Globus pallidus (tissue), 1 donor: ENCODE data around the gene RALGPS2.
"Not testable (repeated sequence)": the region's sequence is repeated elsewhere in the genome, so short reads cannot be mapped to it uniquely, and the experiment has no call there.

Source experiments
- DNase-seq: peaks from one replicate; pipeline ENCODE4 v3.0.0-alpha.2; 2015; ENCODE audit warnings: low spot score

RALGPS2 gene

DNA sequence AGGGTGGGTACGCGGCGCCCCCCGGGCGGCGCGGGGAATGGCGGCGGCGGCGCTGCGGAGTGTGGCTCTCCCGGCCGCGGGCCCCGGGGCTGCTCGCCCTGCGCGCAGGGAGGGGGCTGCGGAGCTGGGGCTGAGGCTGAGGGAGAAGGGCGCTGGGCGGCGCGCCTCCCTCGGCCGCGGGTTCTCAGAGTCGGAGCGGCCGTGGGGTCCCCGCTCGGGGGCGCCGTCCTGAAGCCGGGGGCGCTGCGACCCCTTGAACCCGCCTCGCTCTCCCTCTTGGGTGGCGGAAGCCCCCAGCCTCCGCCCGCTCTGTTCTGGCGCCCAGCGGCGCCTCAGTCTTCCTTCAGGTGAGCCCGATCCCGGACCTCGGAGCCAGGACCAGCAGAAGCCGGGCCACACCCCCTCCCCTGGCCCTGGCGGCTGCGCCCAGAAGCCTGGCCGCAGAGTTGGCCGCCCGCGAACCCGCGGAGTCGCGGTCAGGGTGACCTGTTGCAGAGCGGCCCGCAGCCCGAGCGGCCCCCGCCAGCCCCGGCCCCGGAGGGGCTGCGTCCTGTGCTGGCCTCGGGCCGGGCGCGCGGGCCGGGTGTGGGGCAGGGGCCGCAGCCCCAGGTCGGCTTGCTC lies 532 bp downstream of the RALGPS2 start:
- no peak for DNase-seq

DNA sequence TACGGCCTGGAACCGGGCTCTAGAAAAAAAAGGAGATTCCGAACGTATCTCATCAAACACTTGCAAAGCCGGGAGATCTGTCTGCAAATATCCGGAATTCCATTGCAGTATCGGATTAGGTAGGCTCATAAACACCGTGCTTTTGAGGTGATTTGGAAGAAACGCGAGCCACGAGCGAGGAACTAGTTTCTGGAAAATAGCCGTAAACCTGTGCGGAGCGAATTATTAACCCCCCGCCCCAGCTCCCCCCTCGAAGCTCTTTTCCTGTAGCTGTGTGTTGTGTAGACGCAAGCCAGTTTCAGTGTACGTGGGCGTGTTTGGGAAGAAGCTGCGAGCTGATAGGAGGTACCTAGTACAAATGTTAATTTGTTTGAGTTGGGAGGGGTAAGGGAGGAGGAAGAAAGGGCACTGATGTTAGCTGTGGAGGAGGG lies 1.1 kb downstream of the RALGPS2 start:
- DNase-seq: peak; percentile 49

DNA sequence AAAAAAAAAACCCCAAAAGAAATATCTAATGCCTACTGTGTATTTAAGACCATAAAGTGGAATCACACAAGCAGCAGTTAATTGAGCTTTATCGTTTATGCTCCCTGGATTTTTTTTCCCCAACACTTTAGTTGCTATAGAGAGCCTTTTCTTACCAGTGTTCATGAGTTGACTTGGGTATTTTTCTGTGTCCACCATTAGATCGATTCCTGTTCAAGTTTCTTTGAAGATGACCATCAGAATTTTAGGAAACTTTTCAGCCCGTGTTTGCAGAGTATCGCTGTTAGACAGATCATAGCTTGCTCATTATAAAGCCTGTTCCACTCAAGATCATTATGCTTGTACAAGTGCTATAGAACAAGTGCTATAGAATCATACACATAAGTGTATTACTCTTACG lies 1.5 kb downstream of the RALGPS2 start:
- DNase-seq: no peak

- no peak for DNase-seq
Observed at GRCh38 chr1:178727014-178727895, 2.2 kb downstream of the RALGPS2 start.

GRCh38 chr1:178733972-178734371 lies 8.9 kb downstream of the RALGPS2 start:
- no peak for DNase-seq

GRCh38 chr1:178738780-178739179 lies 13.7 kb downstream of the RALGPS2 start:
- no peak for DNase-seq

GRCh38 chr1:178739285-178740045 lies 14.4 kb downstream of the RALGPS2 start:
- DNase-seq: no peak

DNA sequence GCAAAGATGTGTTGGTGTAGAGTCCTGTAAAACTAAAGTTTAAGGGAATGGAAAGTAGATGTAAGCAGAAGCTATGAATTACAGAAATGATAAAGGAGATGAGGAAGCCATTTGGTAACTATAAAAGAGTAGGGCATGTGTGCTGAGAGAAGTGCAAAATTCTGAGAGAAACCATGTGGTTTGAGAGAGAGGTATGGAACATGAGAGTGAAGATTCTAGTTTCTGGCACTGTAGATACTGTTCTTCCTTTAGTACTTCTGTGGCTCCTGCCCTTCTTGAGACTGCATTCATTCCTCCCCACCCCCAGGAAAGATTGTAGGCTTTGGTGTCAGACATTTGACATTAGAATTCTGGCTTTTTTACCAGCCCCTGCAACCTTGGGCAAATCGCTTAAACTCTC lies 15.4 kb downstream of the RALGPS2 start:
- no peak for DNase-seq

DNA sequence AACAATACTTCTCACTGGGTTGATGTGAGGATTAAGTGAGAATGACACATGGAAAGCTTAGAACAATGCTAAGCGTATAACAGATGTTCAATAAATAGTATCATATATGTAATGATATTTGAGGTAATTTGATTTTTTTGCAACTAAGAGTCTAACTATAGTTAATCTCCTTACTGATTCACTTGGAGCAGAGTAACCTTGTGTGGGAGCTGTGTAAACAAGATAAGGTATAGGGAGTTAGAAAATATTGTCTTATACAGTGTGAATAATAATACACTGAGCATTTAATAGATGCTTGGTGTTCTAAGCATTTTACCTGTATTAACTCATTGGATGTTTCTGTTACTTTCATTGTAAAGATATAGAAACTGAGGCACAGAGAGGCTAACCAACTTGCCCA lies 15.9 kb downstream of the RALGPS2 start:
- DNase-seq: no peak

GRCh38 chr1:178743801-178744200 lies 18.8 kb downstream of the RALGPS2 start:
- no peak for DNase-seq

DNA sequence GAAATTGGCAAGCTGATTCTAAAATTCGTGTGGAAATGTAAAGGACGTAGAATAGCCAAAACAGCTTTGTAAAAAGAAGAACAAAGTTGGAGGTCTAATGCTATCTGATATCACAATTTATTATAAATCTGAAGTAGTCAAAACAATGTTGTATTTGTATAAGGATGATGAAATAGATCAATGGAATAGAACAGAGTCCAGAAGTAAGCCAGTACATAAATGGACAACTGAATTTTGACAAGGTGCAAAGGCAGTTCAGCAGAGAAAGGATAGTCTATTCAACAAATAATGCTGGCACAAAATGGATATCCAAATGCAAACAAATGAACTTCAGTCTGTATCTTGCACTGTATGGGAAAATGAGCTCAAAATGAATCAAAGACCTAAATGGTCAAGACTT lies 20.2 kb downstream of the RALGPS2 start:
- no peak for DNase-seq

GRCh38 chr1:178746345-178746744 lies 21.3 kb downstream of the RALGPS2 start:
- DNase-seq: no peak

- not testable (repeated sequence) for DNase-seq
Observed at GRCh38 chr1:178747361-178747760, 22.3 kb downstream of the RALGPS2 start.

GRCh38 chr1:178749581-178750166 lies 24.6 kb downstream of the RALGPS2 start:
- DNase-seq: no peak

- DNase-seq: no peak
Observed at GRCh38 chr1:178751046-178751445, 26.0 kb downstream of the RALGPS2 start.

DNA sequence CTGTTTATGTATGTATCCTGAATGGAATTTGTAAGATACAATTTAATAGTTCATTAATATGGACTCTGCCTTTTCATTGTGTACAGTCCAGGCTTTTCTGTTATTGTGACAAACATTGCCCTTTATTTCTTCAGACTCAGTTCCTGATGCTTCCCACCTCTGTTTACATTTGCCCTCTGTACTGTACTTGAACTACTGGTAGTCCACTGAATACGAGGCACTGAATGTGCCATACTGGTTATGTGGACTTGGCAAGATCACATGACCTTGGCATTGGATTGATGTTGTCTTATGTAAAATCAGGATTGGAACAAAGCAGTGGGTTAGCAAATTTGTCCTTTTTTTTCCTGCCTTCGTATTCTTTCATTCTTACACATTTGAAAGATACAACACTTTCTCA lies 27.8 kb downstream of the RALGPS2 start:
- DNase-seq: no peak

DNA sequence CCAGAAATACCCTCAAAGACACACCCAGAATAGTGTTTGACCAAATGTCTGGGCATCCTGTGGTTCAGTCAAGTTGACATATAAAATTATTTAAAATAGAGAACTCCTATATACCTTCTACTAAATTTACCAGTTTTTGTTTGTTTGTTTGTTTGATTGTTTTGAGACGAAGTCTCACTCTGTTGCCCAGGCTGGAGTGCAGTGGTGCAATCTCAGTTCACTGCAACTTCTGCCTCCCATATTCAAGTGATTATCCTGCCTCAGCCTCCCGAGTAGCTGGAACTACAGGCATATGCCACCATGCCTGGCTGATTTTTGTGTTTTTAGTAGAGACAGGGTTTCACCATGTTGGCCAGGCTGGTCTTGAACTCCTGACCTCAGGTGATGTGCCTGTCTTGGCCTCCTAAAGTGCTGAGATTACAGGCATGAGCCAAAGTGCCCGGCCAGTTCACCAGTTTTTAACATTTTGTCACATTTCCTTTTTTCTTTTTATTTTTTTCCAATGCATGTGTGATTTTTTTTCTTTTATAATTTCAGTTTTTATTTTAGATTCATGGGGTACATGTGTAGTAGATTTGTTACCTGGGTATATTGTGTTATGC lies 29.7 kb downstream of the RALGPS2 start:
- not testable (repeated sequence) for DNase-seq

- peak; percentile 29 for DNase-seq
Observed at GRCh38 chr1:178768423-178768822, 43.4 kb downstream of the RALGPS2 start.

DNA sequence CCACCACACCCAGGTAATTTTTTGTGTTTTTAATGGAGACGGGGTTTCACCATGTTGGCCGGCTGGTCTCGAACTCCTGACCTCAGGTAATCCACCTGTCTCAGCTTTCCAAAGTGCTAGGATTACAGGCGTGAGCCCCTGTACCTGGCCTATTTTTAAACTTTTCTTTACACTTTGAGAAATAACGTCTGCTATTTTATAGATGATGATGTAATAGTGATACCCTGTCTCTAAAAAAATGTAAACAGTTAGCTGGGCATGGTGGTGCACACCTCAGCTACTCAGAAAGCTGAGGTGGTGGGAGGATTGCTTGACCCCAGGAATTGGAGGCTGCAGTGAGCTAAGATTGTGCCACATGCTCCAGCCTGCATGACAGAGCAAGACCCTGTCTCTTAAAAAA lies 47.9 kb downstream of the RALGPS2 start:
- no peak for DNase-seq

- DNase-seq: peak; percentile 22
Observed at GRCh38 chr1:178774263-178774662, 49.2 kb downstream of the RALGPS2 start.

DNA sequence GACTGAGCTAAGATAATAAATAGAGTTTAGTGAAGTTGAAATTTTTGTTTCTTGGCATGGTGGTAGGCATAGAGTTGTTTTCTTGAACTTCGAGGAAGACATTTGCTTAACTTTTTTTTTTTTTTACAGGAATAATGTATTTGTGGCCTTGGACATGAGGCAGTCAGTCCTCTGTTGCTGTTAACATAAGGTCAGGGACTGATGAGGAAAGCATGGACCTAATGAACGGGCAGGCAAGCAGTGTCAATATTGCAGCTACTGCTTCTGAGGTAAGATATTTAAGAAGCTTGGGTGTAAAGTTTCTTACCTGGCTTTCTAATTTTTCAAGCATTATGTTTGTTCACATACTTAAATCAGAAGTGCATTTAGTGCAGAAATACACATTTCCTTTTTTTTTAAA lies 51.5 kb downstream of the RALGPS2 start:
- no peak for DNase-seq
